ENCODE results near the gene GPRASP2.

GRCh38 chrX:102739657-102740056 is 27.4 kb downstream of the GPRASP2 start:
- TF ChIP-seq CTCF (IDR thresholded peaks at IDR 0.05): no peak
- no peak for TF ChIP-seq POLR2A (IDR thresholded peaks at IDR 0.05)

Measured in Peyer's patch (tissue), 4 donors.